Stimulated activated CD4-positive, alpha-beta T cell treated with anti-CD3 and anti-CD28 coated beads, Interleukin-2, amount 100 ng/mL, for 48 hours (primary cell): ENCODE results near the gene PABPN1L.
"Not testable (repeated sequence)": the region's sequence is repeated elsewhere in the genome, so short reads cannot be mapped to it uniquely, and the experiment has no call there.

Source experiments
- DNase-seq, 2 donors: peaks; one replicate each; pipeline ENCODE4 v3.0.0-alpha.2; 2020

Gene PABPN1L

DNA sequence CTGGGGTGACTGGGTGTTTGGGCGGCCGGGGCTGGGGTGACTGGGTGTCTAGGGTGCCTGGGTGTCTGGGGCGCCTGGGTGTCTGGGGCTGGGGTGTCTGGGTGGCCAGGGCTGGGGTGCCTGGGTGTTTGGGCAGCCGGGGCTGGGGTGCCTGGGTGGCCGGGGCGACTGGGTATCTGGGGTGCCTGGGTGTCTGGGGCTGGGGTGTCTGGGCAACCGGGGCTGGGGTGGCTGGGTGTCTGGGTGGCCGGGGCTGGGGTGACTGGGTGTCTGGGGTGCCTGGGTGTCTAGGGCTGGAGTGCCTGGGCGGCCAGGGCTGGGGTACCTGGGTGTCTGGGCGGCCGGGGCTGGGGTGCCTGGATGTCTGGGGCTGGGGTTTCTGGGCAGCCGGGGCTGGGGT, 41.3 kb downstream of the PABPN1L start:
- no peak for DNase-seq

GRCh38 chr16:88824256-88825077, 42.0 kb downstream of the PABPN1L start:
- DNase-seq = no peak

DNA sequence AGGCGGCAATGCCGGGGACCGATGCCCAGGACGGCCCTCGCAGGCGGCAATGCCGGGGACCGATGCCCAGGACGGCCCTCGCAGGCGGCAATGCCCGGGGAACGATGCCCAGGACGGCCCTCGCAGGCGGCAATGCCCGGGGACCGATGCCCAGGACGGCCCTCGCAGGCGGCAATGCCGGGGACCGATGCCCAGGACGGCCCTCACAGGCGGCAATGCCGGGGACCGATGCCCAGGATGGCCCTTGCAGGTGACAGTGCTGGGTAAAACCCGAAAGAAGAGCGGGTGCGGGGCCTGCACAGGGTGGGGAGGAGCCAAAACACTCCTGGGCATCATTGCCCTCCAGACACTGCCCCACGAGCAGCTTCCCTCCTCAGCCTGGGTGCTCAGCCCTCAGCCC, 42.8 kb downstream of the PABPN1L start:
- not testable (repeated sequence) for DNase-seq

DNA sequence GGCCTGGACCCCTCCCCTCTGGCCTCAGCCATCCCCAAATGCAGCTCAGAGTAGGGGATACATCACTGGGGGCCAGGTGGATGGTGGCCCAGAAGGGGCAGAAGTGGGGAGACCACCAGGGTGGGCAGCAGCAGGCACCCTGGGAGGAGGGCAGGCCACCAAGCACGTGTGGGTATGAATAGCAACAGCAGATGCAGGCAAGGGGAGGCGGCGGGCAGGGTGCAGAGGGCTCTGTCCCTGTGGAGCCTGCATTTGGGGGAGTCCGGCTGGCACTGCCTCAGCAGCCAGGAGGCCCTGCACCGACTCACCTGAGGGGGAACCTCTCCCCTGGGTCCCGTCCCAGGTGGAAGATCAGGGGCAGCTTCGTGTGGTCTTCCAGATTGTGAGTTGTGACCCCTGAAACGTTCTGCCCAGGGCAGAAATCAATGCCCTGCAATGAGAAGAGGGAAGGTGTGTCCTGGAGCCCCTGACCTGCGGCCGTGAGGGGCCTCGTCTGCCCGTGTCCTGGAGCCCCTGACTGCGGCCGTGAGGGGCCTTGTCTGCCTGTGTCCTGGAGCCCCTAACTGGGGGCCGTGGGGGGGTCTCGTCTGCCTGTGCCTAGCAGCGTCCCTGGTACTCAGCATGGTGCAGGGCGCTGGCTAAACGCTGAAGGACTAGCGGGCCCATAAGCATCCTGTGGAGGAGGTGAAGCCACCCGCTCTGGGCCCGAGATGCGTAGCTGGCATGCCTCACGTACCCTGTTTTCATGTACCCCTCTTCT, 44.0 kb downstream of the PABPN1L start:
- DNase-seq = no peak

- DNase-seq = no peak
Measured at GRCh38 chr16:88821168-88821850, 45.2 kb downstream of the PABPN1L start.

- no peak for DNase-seq
Measured at GRCh38 chr16:88820385-88821025, 46.0 kb downstream of the PABPN1L start.

- DNase-seq = no peak
Measured at GRCh38 chr16:88819126-88819525, 47.3 kb downstream of the PABPN1L start.

- no peak for DNase-seq
Measured at GRCh38 chr16:88818575-88818874, 47.9 kb downstream of the PABPN1L start.

DNA sequence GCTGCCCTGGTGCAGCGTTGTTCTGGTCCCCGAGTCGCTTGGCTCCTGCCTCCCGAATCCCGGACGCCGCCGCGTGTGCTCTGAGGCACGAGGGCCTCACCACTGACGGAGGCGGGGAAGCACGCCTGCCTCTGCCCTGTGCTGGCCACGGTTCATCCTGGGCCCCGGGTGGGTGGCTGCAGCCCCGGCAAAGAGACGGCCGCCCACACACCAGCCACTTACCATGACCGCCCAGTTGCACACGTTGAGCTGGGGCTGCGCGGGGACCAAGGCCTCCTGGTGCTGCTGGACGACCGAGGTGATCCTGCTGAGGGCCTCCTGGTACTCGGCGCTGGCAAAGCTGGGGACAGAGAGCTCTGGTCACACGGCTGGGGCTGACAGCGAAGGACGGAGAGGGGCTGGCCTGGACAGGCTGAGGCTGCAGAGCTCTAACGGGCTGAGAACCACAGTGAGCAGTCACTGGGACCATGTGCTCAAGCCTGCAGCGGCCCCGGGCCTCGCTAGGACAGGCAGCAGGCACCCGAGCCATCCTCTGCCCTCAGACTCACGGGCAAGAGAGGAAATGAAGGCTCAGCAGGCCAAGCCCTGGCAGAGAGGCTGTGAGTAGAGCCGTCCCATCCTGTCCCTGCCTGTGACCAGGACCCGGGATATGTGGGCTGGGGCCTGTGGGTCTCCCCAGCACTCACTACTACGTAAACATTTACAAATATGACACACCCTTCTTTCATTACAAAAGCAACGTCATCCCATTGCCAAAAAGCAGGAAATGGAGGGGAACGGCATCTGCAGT, 48.5 kb downstream of the PABPN1L start:
- DNase-seq = no peak

GRCh38 chr16:88816736-88817535, 49.5 kb downstream of the PABPN1L start:
- DNase-seq = no peak

DNA sequence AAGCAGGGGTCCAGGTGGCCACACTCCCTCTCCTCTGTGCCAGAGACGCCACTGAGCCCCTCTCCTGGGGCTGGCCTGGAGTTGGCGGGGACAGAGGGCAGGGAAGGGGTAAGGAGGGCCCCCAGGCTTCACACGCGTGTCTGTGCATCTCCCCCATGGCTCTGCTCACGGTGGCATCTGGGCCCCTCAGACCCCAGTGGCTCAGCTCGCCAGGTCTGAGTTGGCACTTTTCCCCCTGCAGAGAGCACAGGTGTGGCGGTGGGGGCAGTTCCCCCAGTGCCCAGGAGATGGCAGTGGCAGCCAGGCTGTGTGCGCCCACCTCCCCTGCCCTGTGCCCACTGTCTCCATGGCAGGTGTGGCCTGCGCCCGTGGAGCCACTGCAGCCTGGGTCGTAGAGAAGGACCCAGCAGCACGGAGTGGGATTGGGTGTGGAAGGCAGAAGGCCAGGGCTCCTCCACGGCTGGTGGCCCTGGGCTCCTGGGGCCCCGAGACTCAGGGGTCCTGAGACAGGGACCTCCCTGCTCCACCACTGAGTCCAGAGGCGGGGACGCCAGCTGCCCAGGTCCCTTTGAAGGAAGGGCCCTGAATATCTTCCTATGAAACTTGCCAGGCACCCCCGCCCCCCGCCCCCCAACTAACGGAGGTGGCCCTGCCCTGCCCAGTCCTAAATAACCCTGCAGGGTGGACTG, 50.4 kb downstream of the PABPN1L start:
- DNase-seq = peak; percentile 56 to 59

DNA sequence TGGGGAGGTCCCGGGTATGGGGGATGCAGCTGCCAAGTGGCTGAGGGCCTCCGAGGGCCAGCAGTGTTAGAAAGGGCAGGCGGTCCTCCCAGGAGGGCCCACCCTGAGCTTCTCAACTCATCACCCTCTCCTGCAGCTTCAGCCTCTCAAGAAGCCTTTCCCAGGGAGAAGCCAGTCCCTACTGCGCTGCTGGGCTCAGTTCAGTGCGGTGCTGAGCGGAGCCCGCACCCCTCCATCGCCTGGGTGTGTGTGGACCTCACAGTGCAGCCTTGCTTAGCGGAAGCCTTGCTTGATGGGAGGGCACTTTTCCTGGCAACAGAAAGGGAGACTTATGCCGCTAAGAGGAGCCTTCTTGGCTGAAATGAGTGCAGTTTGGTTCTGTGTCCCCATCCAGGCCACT, 51.2 kb downstream of the PABPN1L start:
- no peak for DNase-seq

DNA sequence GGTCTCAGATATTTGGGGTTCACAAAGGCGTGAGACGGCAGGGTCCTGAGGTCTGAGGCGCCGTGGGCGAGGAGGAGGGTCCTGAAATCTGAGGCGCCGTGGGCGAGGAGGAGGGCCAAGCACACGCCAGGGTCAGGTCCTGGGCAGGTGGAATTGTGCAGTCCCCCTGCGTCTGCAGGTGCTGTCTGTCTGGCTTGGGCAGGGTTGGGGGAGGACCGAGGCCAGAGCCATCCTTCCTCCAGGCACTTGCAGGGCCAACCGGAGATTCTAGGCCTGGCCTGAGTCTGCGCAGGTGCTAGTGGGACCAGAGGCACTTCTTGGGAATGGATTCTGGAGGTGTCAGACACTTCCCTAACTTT, 52.3 kb downstream of the PABPN1L start:
- no peak for DNase-seq
